Fibroblast of skin of right quadriceps (primary cell): ENCODE results near the gene CAVIN2.
A peak's percentile ranks its signal among the peaks of the same experiment; 100 is the strongest.
"Not testable (repeated sequence)": the region's sequence is repeated elsewhere in the genome, so short reads cannot be mapped to it uniquely, and the experiment has no call there.

Source experiments
- DNase-seq: peaks from one replicate; pipeline ENCODE4 v3.0.0-alpha.2; 2013

CAVIN2 gene

GRCh38 chr2:191797942-191798876 is 48.7 kb downstream of the CAVIN2 start:
- no peak for DNase-seq

DNA sequence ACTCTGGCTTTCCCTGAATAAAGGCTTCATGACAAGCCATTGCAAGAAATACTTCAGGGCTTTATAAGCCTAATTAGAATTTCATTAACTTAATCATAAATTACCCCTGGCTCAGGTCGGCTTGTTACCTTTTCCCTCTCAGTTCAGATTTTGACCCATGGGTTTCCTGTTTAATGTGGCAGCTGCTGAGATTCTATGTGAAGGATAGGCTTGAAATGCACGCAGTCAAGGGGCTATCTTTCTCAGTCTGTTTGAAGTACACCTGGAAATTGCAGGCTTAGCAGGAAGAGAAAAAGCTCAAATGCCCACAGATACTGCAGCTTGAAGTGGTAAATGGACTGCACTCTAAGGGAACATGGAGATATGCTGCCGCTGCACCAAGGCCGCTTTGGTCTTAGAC is 49.4 kb downstream of the CAVIN2 start:
- DNase-seq: no peak

GRCh38 chr2:191795715-191796114 is 51.2 kb downstream of the CAVIN2 start:
- no peak for DNase-seq

- no peak for DNase-seq
Measured at GRCh38 chr2:191791953-191792560, 54.8 kb downstream of the CAVIN2 start.

GRCh38 chr2:191790737-191791136 is 56.2 kb downstream of the CAVIN2 start:
- peak; percentile 10 for DNase-seq

GRCh38 chr2:191789796-191790195 is 57.1 kb downstream of the CAVIN2 start:
- peak; percentile 39 for DNase-seq

DNA sequence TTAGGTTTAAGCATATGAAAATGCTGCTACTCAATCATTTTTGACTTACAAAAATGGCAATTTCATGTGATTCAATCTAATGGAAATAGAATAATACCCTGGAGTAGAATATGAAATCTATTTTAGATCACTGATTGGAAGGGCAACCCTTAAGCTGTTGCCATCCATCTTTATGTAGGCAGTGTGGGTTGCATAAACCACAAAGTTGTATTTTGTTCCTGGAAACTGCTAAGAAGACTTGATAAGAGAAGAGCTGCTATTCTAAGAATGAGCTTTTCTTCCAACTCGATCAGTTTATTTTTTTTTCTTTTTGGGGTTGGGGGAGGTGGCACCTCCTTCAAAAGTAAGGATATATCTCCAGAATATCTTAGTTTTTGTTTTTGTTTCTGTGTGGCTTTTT is 60.2 kb downstream of the CAVIN2 start:
- no peak for DNase-seq

DNA sequence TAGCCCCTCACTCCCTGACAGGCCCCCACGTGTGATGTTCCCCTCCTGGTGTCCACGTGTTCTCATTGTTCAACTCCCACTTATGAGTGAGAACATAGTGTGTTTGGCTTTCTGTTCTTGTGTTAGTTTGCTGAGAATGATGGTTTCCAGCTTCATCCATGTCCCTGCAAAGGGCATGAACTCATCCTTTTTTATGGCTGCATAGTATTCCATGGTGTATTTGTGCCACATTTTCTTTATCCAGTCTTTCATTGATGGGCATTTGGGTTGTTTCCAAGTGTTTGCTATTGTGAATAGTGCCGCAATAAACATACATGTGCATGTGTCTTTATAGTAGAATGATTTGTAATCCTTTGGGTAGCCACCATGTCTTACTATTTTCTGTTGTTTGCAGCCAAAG is 61.2 kb downstream of the CAVIN2 start:
- not testable (repeated sequence) for DNase-seq
